ENCODE results near the gene OMP.
A peak's percentile ranks its signal among the peaks of the same experiment; 100 is the strongest.

Gene OMP

DNA sequence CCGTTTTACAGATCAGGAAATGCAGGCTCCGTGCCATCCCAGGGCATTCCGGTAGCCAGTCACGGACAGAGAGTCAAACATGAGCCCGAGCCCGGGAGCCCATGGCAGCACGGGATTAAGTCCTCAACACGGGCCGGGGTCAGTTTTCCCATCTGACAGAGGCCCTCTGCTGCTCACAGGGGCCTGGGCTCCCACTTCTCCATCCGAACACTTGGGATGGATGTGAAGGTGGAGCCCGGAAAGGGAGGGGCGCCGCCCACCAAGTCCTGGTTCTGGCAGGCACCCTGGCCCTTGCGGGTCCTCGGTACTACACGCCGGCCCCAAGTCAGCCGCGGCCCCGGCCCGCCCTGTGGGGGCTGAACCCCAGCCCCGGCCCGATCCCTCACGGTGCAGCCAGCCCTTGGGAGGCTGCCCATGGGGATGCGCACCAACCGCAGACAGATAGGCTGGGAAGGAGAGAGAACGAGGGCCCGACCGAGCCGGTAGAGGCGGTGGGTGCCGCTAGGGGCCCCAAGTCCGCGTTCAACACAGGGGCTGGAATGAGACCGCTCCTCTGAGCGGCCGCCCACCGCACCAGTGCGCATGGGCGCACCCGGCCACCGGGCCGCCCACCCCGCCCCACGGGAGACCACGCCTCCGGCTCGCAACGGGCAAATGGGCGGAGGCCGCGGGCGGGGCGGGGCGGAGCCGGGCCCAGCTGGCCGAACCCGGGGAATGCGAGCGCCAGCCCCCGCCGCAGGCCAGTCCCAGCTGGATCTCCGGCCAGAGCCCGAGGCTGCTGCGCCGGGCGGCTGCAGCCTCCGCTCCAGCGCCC lies 36.2 kb upstream of the OMP start, which contains the start of gene CAPN5:
Gene CAPN5 (plus strand): TSS at position 743 of the 814 bp plus-strand sequence. CDS start 17,916 bp downstream, outside the sequence.
- H3K4me1 ChIP-seq (ENCODE audit: control insufficient read depth in 1 of 2, insufficient read depth in 1 of 2, low read depth in 1 of 2, low read length in 1 of 2) = peaks cover 10% of the 10 kb centered on the region in 2 experiments
- no peaks in the 10 kb centered on the region for H3K9me3 ChIP-seq
- peak within 1 kb of the TSS; percentile 61 to 66 for H3K4me3 ChIP-seq (ENCODE audit: low read depth in 1 of 2, low read length in 1 of 2)
- H3K27ac ChIP-seq = no peak within 1 kb of the TSS
- peaks cover 78% of the 10 kb centered on the region for H3K27me3 ChIP-seq
- no peaks in the 10 kb centered on the region for H3K36me3 ChIP-seq
- TF ChIP-seq, protein P1, sequence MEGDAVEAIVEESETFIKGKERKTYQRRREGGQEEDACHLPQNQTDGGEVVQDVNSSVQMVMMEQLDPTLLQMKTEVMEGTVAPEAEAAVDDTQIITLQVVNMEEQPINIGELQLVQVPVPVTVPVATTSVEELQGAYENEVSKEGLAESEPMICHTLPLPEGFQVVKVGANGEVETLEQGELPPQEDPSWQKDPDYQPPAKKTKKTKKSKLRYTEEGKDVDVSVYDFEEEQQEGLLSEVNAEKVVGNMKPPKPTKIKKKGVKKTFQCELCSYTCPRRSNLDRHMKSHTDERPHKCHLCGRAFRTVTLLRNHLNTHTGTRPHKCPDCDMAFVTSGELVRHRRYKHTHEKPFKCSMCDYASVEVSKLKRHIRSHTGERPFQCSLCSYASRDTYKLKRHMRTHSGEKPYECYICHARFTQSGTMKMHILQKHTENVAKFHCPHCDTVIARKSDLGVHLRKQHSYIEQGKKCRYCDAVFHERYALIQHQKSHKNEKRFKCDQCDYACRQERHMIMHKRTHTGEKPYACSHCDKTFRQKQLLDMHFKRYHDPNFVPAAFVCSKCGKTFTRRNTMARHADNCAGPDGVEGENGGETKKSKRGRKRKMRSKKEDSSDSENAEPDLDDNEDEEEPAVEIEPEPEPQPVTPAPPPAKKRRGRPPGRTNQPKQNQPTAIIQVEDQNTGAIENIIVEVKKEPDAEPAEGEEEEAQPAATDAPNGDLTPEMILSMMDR (IDR thresholded peaks at IDR 0.05) = no peak

DNA sequence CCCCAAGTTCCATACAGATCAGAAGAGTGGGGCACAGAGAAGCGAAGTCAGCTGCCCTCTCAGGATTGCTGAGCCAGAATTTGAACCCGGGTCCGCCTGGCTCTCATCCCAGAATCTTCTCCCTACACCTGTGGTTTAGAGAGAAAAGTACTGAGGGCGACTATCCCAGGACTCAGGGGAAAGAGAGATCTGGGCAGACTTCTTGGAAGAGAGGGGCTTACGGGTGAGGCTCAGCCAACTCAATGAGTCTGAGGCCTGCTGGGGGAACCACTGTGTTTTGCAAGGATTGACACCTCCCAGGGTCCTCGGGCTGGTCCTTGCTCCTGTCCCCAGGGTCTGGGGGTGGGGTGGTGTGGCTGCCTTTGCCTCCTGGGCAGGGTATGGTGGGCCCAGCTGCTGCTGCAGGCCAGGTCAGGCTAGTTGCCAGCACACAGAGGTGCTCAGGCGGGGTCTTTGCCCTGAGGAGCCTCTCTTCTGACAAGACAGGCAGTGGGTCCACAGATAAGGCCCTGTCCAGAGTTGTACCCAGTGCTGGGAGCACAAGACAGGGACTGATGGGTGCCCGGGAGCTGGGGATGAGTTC lies 34.7 kb upstream of the OMP start:
- TF ChIP-seq, protein P1 (IDR thresholded peaks at IDR 0.05) = no peak
- Histone ChIP-seq H3K4me1 (ENCODE audit: control insufficient read depth in 1 of 2, insufficient read depth in 1 of 2, low read depth in 1 of 2, low read length in 1 of 2) (peaks cover 10% of the 10 kb centered on the region in 2 experiments), H3K36me3 (no peaks in the 10 kb centered on the region), H3K27me3 (peaks cover 70% of the 10 kb centered on the region), H3K9me3 (no peaks in the 10 kb centered on the region), H3K4me3 (ENCODE audit: low read depth in 1 of 2, low read length in 1 of 2) (no peak overlapping the region), H3K27ac (no peak overlapping the region)

- Histone ChIP-seq H3K9me3 (no peaks in the 10 kb centered on the region), H3K4me1 (ENCODE audit: control insufficient read depth in 1 of 2, insufficient read depth in 1 of 2, low read depth in 1 of 2, low read length in 1 of 2) (peaks cover 10% of the 10 kb centered on the region in 2 experiments), H3K4me3 (ENCODE audit: low read depth in 1 of 2, low read length in 1 of 2) (no peak overlapping the region), H3K36me3 (no peaks in the 10 kb centered on the region), H3K27me3 (peaks cover 67% of the 10 kb centered on the region), H3K27ac (no peak overlapping the region)
- TF ChIP-seq, protein P1 (IDR thresholded peaks at IDR 0.05) = no peak
These were observed 33.9 kb upstream of the OMP start for GRCh38 chr11:77068457-77069335.

DNA sequence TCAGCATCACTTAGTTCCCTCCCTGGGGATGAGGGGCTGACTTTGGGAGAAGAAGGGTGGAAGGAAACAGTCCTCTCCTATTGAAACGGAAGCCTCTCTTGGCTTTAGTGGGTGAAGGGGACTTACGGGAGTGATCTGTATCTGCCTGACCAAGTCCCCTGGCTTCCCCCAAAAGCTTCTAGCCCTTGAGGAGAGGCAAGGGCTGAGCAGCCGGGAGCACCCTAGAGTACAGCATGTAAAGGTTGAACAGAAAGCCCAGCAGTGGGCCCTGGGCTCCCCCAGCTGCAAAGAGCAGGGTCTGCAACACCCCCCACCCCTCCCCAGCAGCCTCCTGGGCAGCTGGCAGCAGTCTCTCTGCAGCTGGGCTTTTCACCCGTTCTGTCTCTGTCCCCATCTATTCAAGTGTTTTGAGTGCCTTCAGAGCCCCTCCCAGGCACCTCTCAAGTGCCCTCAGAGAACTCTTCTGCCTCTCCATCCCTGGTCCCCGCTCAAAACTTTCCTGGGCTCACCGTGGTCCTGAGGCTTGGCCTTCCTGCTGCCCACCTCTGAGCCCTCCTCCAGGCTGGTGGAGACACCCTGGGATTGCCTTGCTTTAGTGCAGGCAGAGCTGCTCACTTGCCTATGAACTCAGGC lies 33.2 kb upstream of the OMP start:
- Histone ChIP-seq H3K9me3 (no peaks in the 10 kb centered on the region), H3K4me3 (ENCODE audit: low read depth in 1 of 2, low read length in 1 of 2) (no peak overlapping the region), H3K36me3 (no peaks in the 10 kb centered on the region), H3K27ac (no peak overlapping the region), H3K27me3 (peaks cover 62% of the 10 kb centered on the region), H3K4me1 (ENCODE audit: control insufficient read depth in 1 of 2, insufficient read depth in 1 of 2, low read depth in 1 of 2, low read length in 1 of 2) (peaks cover 10% of the 10 kb centered on the region in 2 experiments)
- TF ChIP-seq, protein P1 (IDR thresholded peaks at IDR 0.05) = no peak

DNA sequence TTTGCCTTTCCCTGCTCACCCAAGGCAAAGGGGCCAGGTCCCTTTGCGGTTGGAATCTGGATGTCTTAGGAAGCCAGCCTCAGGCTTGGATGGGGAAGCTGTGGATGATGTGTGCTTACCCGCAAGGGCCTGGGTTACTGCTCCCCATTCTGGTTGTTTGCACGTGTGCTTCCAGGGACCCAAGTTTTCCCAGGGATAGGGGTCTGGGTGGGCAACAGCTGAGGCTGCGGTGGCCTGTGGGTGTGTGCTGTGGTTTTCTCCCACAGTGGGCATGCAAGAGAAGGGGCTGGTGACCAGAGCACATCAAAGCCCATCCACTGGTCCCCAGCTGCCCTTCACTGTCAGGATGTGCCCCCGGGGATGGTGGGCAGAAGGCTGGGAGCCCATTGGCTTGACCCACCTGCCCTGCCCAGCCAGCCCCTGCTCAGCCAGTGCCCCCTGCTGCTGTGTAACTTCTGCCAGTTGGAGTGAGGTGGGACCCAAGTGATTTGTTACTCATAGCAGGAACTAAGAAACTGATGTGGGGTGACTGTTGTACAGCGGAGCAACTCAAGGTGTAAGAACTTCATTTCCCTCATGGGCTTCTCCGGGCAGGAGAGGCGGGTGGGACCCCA lies 32.6 kb upstream of the OMP start:
- Histone ChIP-seq H3K4me1 (ENCODE audit: control insufficient read depth in 1 of 2, insufficient read depth in 1 of 2, low read depth in 1 of 2, low read length in 1 of 2) (peaks cover 10% of the 10 kb centered on the region in 2 experiments), H3K36me3 (no peaks in the 10 kb centered on the region), H3K9me3 (no peaks in the 10 kb centered on the region), H3K4me3 (ENCODE audit: low read depth in 1 of 2, low read length in 1 of 2) (no peak overlapping the region), H3K27ac (no peak overlapping the region), H3K27me3 (peaks cover 55% of the 10 kb centered on the region)
- TF ChIP-seq, protein P1 (IDR thresholded peaks at IDR 0.05) = no peak

All from neutrophil (primary cell).